Lower leg skin (tissue), 4 donors: ENCODE results near the gene PKD1L1. TPM values are rescaled to one million over a fixed set of nuclear protein-coding genes. Genes with fewer than 3 reads are reported as not detected.

Experiments used
- DNase-seq, 2 donors: peaks; one replicate each; pipeline ENCODE4 v3.0.0-alpha.2; 2019; ENCODE audit warnings: low spot score in 2 of 2
- H3K4me3 ChIP-seq: fragments of 200-600 bp; sonication (generic); 2 replicates; pipeline ENCODE4 v1.5.1; 2017; ENCODE audit warnings: mild to moderate bottlenecking, low read depth; ENCODE audit not compliant: poor library complexity, severe bottlenecking
- POLR2A ChIP-seq, 2 donors: fragments of 450-650 bp; IDR thresholded peaks; one replicate each; pipeline ENCODE4 v1.6.1; 2016 to 2017; ENCODE audit warnings: antibody characterized with exemption in 2 of 2, mild to moderate bottlenecking in 1 of 2, moderate library complexity in 1 of 2
- whole genome bisulfite sequencing, 2 donors: methylation state at CpG; one replicate each; pipeline ENCODE4 v1.1.5; 2018; 5-methylcytosine and 5-hydroxymethylcytosine counted together
- intact Hi-C: fragments of 100-400 bp; cut with DNase I; formaldehyde crosslinking; loops from one replicate; pipeline ENCODE4 v1.15.0; 2023; ENCODE audit warnings: low total_unique reads
- total RNA-seq, 4 donors: library from RNA; depleted of rRNA; stranded (reverse); fragments of >200 nt; gene quantifications; one replicate each; pipeline ENCODE4 v1.1.0, GENCODE V29; 2016
- TF ChIP-seq, protein P1 (sequence below), 3 donors: fragments of 450-650 bp; IDR thresholded peaks; one replicate each; pipeline ENCODE4 v1.5.1; 2016; ENCODE audit warnings: antibody characterized with exemption in 3 of 3, mild to moderate bottlenecking in 3 of 3, moderate library complexity in 2 of 3

Gene PKD1L1
- total RNA-seq, 4 donors from 2014 or later, result 0.04 to 0.12 (median 0.07) TPM

DNA sequence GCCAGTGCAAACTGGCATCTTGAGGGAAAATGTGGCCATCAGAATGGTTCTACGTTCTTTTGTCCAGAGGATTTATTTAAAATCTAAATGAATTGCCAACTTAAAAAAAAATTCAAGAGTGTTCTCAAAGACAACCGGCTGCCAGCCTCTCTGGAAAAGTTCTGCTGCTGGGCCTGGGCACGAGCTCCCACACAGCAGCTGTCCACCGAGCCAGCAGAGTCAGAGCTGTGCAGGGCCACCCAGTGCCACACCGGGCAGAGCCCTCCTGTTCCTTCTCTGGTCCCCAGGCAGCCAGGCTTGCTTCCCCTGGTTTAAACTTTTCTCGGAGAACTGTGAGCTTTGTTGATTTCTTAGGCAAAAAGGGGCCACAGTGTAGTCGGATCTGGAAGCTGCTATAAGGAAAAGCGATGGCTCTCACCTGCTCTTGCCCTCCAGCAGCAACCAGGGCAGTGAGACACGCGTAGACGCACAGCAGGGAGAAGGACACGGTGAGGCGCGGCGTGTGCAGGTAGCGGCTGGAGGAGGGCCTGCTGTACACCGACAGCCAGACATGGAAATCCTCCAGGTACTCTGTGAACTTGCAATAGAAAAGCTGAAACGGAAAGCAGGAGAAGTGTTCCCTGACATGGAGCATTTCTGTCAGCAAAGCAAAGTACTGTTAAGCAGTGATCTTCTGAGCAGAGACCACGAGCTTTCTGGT is 111.6 kb downstream of the PKD1L1 start:
- DNase-seq, result no peak
- H3K4me3 ChIP-seq, result no peak overlapping the region
- WGBS, 2 donors, result 81 to 86% methylated on average over 19 of the region's 19 CpGs
- intact Hi-C loops, result no loop called here
- TF ChIP-seq, protein P1, sequence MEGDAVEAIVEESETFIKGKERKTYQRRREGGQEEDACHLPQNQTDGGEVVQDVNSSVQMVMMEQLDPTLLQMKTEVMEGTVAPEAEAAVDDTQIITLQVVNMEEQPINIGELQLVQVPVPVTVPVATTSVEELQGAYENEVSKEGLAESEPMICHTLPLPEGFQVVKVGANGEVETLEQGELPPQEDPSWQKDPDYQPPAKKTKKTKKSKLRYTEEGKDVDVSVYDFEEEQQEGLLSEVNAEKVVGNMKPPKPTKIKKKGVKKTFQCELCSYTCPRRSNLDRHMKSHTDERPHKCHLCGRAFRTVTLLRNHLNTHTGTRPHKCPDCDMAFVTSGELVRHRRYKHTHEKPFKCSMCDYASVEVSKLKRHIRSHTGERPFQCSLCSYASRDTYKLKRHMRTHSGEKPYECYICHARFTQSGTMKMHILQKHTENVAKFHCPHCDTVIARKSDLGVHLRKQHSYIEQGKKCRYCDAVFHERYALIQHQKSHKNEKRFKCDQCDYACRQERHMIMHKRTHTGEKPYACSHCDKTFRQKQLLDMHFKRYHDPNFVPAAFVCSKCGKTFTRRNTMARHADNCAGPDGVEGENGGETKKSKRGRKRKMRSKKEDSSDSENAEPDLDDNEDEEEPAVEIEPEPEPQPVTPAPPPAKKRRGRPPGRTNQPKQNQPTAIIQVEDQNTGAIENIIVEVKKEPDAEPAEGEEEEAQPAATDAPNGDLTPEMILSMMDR (IDR thresholded peaks at IDR 0.05), result no peak
- no peak for TF ChIP-seq POLR2A (IDR thresholded peaks at IDR 0.05)

- intact Hi-C loops, result no loop called here
- WGBS, 2 donors, result 92 to 95% methylated on average over 11 of the region's 11 CpGs
- H3K4me3 ChIP-seq, result no peak overlapping the region
- no peak for DNase-seq
- no peak for TF ChIP-seq POLR2A (IDR thresholded peaks at IDR 0.05)
- TF ChIP-seq, protein P1 (IDR thresholded peaks at IDR 0.05), result no peak
These were observed 112.2 kb downstream of the PKD1L1 start for GRCh38 chr7:47836080-47836479.

DNA sequence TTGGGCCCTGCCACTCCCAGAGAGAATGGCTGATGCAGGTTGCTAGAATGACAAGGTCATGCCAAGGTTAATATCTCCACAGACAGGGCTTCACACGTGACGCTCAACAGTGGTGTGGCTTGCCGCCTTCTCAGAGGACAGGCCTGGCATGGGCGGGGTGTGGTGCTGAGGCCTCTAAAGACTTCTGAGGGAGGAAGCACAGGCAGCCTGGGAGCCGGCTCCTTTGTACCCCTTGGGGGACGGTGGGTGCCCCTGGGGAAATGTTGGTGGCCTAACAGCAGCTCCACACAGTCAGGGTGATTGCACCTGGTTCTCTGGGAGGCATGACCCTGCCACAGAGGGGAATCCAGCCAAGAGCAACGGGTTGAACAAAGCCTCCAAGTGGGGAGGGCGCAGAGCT is 115.1 kb downstream of the PKD1L1 start:
- no peak overlapping the region for H3K4me3 ChIP-seq
- DNase-seq, result no peak
- 90 to 92% methylated on average over 8 of the region's 8 CpGs for WGBS, 2 donors
- intact Hi-C loops, result no loop called here
- TF ChIP-seq POLR2A (IDR thresholded peaks at IDR 0.05), result no peak

GRCh38 chr7:47832105-47832715 is 116.1 kb downstream of the PKD1L1 start:
- DNase-seq, result no peak
- H3K4me3 ChIP-seq, result no peak overlapping the region
- TF ChIP-seq, protein P1 (IDR thresholded peaks at IDR 0.05), result no peak
- TF ChIP-seq POLR2A (IDR thresholded peaks at IDR 0.05), result no peak
- 93% methylated on average over 10 of the region's 10 CpGs for WGBS, 2 donors
- intact Hi-C loops, result no loop called here

GRCh38 chr7:47830015-47830414 is 118.3 kb downstream of the PKD1L1 start:
- no peak for DNase-seq
- no peak overlapping the region for H3K4me3 ChIP-seq
- WGBS, 2 donors, result 81% methylated on average over 5 of the region's 5 CpGs
- intact Hi-C loops, result no loop called here
- TF ChIP-seq, protein P1 (IDR thresholded peaks at IDR 0.05), result no peak
- TF ChIP-seq POLR2A (IDR thresholded peaks at IDR 0.05), result no peak

- WGBS, 2 donors, result 75 to 79% methylated on average over 4 of the region's 4 CpGs
- no peak overlapping the region for H3K4me3 ChIP-seq
- no peak for DNase-seq
- intact Hi-C loops, result no loop called here
- no peak for TF ChIP-seq POLR2A (IDR thresholded peaks at IDR 0.05)
- TF ChIP-seq, protein P1 (IDR thresholded peaks at IDR 0.05), result no peak
These were observed 120.4 kb downstream of the PKD1L1 start for GRCh38 chr7:47827871-47828270.
